Cerebellar cortex (tissue), 1 donor: ENCODE results near the gene GYS1.
"Not testable (repeated sequence)": the region's sequence is repeated elsewhere in the genome, so short reads cannot be mapped to it uniquely, and the experiment has no call there.

Experiments used
- DNase-seq: peaks from one replicate; pipeline ENCODE4 v3.0.0-alpha.2; 2015; ENCODE audit warnings: low spot score

Gene GYS1

GRCh38 chr19:48938256-48938655 is 54.9 kb downstream of the GYS1 start:
- DNase-seq: no peak

DNA sequence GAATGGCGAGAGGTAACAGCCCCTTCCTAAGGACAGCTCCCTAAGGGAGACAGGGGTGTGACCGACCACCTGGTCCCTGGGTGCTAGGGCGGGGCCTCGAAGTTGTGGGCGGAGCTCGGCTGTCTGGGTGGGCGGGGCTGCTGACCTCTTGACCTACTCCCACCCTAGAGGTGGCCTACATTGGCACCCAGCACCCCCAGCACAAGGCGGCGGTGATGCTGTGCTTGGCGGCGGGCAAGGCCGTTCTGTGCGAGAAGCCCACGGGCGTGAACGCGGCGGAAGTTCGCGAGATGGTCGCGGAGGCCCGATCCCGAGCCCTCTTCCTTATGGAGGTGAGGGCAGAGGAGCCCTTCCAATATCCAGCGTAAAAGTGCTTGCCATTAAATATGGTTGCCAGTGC is 57.2 kb downstream of the GYS1 start:
- DNase-seq: no peak

DNA sequence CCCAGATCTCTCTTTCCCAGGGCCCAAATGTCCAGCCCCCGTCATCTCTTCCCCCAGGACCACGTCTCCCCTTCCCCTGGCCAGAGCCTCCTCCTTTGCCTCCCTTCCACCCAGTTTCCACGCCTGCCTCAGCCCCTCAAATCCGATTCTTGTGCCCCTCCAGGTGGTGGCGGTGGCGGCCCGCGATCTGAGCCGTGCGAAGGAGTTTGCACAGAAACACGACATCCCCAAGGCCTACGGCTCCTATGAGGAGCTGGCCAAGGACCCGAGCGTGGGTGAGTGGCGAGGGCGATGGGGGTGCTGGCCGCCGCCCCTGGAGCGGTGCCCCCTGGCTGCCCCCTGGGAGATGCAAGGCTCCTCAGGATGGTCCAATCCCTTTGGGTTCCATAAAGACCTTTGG is 58.3 kb downstream of the GYS1 start:
- DNase-seq: peak; percentile 42

DNA sequence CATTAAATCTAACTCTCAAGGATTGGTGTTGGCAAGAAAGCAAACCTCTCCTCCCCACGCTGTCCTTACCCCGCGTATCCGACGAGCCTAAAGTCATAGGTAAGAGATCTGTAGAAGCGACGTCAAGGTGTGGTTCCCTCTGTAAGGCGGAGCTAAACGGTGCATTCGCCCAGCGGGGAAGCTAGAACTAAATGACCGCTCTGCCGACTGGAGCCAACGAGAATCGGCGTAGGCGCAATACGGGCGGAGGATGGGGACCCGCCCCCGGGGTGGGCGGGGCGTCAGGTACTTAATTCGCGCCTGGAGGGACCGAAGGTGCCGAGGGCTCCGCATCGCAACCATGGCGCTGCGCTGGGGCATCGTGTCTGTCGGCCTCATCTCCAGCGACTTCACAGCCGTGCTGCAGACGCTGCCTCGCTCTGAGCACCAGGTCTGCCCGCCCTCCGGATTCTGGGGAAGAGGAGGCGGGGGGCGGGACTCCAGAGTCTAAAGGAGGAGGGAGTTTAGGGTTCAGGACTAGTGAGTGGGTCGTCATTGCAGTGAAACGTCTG is 59.7 kb downstream of the GYS1 start, which contains the start of gene DHDH:
Gene DHDH (plus strand): TSS at position 318 of the 551 bp plus-strand sequence. CDS start 23 bp downstream, at position 341.
- peak; percentile 87 for DNase-seq

- DNase-seq: no peak
These were observed 64.7 kb downstream of the GYS1 start for GRCh38 chr19:48928164-48929025.

GRCh38 chr19:48927692-48928091 is 65.4 kb downstream of the GYS1 start:
- DNase-seq: not testable (repeated sequence)

DNA sequence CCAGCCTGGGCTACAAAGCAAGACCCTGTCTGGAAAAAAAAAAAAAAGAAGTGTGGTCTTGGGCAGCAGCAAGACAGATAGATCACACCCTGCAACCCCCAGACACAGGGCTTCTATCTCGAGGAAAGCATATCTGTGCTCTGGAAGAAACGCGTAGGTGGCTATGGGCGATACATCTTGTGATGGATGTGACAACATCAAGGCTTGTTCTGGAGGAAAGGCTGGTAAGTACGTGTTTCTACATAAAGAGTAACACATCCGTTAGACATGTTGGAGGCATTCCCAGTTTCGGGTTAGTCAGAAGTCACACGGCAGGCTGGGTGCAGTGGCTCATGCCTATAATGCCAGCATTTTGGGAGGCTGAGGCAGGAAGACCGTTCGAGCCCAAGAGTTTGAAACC is 66.2 kb downstream of the GYS1 start:
- DNase-seq: peak; percentile 26

DNA sequence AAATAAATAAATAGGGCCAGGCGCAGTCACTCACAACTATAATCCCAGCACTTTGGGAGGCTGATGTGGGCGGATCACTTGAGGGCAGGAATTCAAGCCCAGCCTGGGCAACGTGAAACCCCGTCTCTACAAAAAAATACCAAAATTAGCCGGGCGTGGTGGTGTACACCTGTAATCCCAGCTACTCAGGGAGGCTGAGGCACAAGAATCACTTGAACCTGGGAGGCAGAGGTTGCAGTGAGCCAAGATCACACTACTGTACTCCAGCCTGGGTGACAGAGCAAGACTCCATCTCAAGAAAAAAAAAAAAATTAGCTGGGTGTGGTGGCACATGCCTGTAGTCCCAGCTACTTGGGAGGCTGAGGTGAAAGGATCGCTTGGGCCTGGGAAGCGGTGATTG is 67.2 kb downstream of the GYS1 start:
- not testable (repeated sequence) for DNase-seq

GRCh38 chr19:48925240-48925843 is 67.8 kb downstream of the GYS1 start:
- no peak for DNase-seq

DNA sequence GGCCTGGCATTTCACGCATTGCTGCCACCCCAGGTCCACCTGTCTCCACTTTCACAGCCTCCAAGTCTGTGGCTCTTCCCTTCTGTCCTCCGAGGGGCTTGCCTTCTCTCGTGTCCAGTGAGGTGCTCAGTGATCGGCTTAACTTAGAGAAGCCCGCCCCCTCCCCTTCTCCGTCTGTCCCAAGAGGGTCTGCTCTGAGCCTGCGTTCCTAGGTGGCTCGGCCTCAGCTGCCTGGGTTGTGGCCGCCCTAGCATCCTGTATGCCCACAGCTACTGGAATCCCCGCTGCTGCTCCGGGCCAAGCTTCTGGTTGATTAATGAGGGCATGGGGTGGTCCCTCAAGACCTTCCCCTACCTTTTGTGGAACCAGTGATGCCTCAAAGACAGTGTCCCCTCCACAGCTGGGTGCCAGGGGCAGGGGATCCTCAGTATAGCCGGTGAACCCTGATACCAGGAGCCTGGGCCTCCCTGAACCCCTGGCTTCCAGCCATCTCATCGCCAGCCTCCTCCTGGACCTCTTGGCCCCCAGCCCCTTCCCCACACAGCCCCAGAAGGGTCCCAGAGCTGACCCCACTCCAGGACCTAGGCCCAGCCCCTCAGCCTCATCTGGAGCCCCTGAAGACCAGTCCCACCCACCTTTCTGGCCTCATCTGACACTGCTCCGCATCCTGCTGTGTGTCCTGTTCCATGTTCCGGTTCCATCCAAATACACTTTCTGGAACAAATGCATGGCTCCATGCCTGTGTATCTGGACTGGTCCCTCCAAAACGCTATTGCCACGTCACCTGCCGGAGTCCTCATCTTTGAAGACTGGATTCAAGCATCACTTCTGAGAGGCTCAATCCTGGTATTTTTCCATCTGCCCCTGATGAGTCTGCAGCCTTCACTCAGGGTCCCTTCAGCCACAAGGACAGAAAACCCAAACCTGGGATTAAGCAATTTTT is 70.3 kb downstream of the GYS1 start:
- DNase-seq: peak; percentile 53

- DNase-seq: no peak
These were observed 71.2 kb downstream of the GYS1 start for GRCh38 chr19:48921721-48922500.

- DNase-seq: no peak
These were observed 72.2 kb downstream of the GYS1 start for GRCh38 chr19:48920949-48921348.

GRCh38 chr19:48919271-48919670 is 73.8 kb downstream of the GYS1 start:
- DNase-seq: not testable (repeated sequence)

GRCh38 chr19:48918801-48919247 is 74.3 kb downstream of the GYS1 start:
- DNase-seq: peak; percentile 62
